KMS-11 (cell line): ENCODE results near the gene MAIP1.

Source experiments
- H2AFZ ChIP-seq: fragments of 200-600 bp; sonication (generic); 2 replicates; pipeline ENCODE4 v1.6.1; 2016; ENCODE audit warnings: antibody characterized with exemption, mixed run types, low read depth
- H3K27ac ChIP-seq: fragments of 200-600 bp; sonication (generic); 2 replicates; pipeline ENCODE4 v1.6.1; 2016; ENCODE audit warnings: mild to moderate bottlenecking, mixed run types
- H3K27me3 ChIP-seq: fragments of 200-600 bp; sonication (generic); 2 replicates; pipeline ENCODE4 v1.6.1; 2017; ENCODE audit warnings: mild to moderate bottlenecking, low read depth, mixed run types, moderate library complexity; ENCODE audit not compliant: insufficient read depth
- H3K36me3 ChIP-seq: fragments of 200-600 bp; sonication (generic); 2 replicates; pipeline ENCODE4 v1.6.1; 2017; ENCODE audit warnings: mild to moderate bottlenecking, mixed run types; ENCODE audit not compliant: insufficient read depth
- H3K4me1 ChIP-seq: fragments of 200-600 bp; sonication (generic); 2 replicates; pipeline ENCODE4 v1.6.1; 2016; ENCODE audit warnings: mild to moderate bottlenecking, low read depth, mixed run types; ENCODE audit not compliant: poor library complexity, severe bottlenecking
- H3K4me2 ChIP-seq: fragments of 200-600 bp; sonication (generic); 2 replicates; pipeline ENCODE4 v1.7.0; 2016; ENCODE audit warnings: mild to moderate bottlenecking, mixed run types
- H3K4me3 ChIP-seq: fragments of 200-600 bp; sonication (generic); IDR thresholded peaks from 2 replicates; pipeline ENCODE4 v1.6.1; 2017; ENCODE audit warnings: low read depth, low read length, mixed read lengths; ENCODE audit not compliant: insufficient read depth
- H3K79me2 ChIP-seq: fragments of 200-600 bp; sonication (generic); 2 replicates; pipeline ENCODE4 v1.6.1; 2016; ENCODE audit warnings: low read depth, mixed run types; ENCODE audit not compliant: insufficient read depth
- H3K9ac ChIP-seq: fragments of 200-600 bp; sonication (generic); 2 replicates; pipeline ENCODE4 v1.6.1; 2016; ENCODE audit warnings: mild to moderate bottlenecking, mixed run types
- H4K20me1 ChIP-seq: fragments of 200-600 bp; sonication (generic); 2 replicates; pipeline ENCODE4 v1.6.1; 2016; ENCODE audit warnings: mild to moderate bottlenecking, mixed run types; ENCODE audit not compliant: insufficient read depth
- CTCF ChIP-seq: fragments of 200-600 bp; sonication (generic); conservative IDR thresholded peaks from 2 replicates; pipeline ENCODE4 v1.6.1; 2017; ENCODE audit warnings: low read depth, mild to moderate bottlenecking, antibody characterized with exemption, low read length, moderate library complexity, mixed read lengths

The MAIP1 gene

DNA sequence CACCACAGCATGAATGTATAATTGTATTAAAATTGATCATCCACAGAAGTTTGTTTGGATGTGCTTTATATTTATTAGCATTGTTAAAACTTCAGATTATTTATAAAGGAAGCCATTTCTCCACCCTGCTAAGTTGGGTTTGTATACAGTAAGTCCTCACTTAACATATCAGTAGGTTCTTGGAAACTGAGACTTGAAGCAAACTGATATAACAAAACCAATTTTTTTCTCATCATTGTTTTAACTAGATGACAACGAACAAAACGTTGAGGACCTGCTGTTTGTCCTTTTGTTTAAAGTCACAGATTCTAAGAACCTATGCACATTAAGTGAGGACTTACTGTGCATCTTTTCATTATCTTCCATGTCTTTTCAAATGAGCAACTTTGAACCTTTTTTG, 27.2 kb upstream of the MAIP1 start:
- no peak overlapping the region for H3K27ac ChIP-seq

GRCh38 chr2:199928626-199929025, 26.8 kb upstream of the MAIP1 start:
- Histone ChIP-seq H3K36me3 (no peaks in the 10 kb centered on the region), H3K79me2 (peaks cover 6% of the 10 kb centered on the region; the same call in 1 of the 2 replicates), H3K27me3 (no peaks in the 10 kb centered on the region), H3K27ac (no peak overlapping the region), H4K20me1 (peaks cover 4% of the 10 kb centered on the region; the same call in 1 of the 2 replicates), H3K4me3 (no peak overlapping the region), H3K4me2 (no peak overlapping the region), H2AFZ (no peak overlapping the region), H3K4me1 (no peaks in the 10 kb centered on the region), H3K9ac (no peak overlapping the region)
- no peak for TF ChIP-seq CTCF

More for the DNA sequence above, 27.2 kb upstream of the MAIP1 start:
- Histone ChIP-seq H3K4me1 (no peaks in the 10 kb centered on the region), H3K4me2 (no peak overlapping the region), H3K27me3 (no peaks in the 10 kb centered on the region), H4K20me1 (peaks cover 4% of the 10 kb centered on the region; the same call in 1 of the 2 replicates), H2AFZ (no peak overlapping the region), H3K79me2 (peaks cover 10% of the 10 kb centered on the region; the same call in 1 of the 2 replicates), H3K36me3 (no peaks in the 10 kb centered on the region), H3K9ac (no peak overlapping the region), H3K4me3 (no peak overlapping the region)
- no peak for TF ChIP-seq CTCF

DNA sequence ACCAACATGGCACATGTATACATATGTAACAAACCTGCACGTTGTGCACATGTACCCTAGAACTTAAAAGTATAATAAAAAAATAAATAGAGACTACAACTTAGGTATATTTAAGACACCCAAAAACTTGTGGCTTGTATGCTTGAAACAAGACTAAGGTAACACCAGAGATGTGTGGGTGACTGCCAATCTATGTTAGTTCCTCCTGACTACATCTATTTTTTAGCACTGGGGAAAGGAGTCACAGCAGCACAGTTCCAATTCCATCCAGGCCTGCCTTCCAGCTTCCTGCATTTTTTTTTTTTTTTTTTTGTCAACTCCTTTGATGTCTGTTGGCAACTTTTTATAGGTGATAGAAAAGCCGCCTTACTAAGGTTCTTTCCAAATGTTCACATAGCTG, 26.1 kb upstream of the MAIP1 start:
- H3K4me1 ChIP-seq = no peaks in the 10 kb centered on the region
- H2AFZ ChIP-seq = no peak overlapping the region
- no peak overlapping the region for H3K27ac ChIP-seq
- H3K27me3 ChIP-seq = no peaks in the 10 kb centered on the region
- H3K36me3 ChIP-seq = no peaks in the 10 kb centered on the region
- no peak overlapping the region for H3K4me2 ChIP-seq
- H3K4me3 ChIP-seq = no peak overlapping the region
- peaks cover 4% of the 10 kb centered on the region; the same call in 1 of the 2 replicates for H4K20me1 ChIP-seq
- no peaks in the 10 kb centered on the region; the same call in 1 of the 2 replicates for H3K79me2 ChIP-seq
- TF ChIP-seq CTCF = no peak
- no peak overlapping the region for H3K9ac ChIP-seq

DNA sequence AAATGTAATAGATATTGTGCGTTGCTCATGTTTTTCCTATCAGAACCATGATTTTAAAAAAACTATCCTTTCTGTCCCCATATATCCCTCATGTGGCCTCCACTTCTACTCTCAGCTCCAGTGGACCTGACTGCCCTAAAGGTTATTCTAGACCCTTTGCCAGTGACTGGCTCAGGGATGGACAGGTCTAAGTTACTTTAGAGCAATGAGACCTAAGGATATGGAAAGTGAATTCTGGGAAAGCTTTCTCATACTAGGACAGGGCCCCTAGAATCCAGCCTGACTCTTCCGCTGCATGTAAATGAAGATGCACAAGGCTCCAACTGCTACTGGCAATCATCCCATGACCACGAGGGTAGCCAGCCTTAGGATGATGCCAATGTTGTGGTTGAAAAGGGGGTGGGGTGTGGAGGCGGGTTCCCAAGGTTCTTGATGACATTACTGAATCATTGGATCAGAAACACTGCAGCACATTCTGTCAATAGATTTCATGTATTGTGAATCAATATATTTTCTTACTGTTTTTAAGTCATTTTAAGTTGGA, 23.0 kb upstream of the MAIP1 start:
- Histone ChIP-seq H4K20me1 (no peaks in the 10 kb centered on the region), H2AFZ (no peak overlapping the region), H3K4me2 (no peak overlapping the region), H3K79me2 (no peaks in the 10 kb centered on the region), H3K27me3 (no peaks in the 10 kb centered on the region), H3K4me1 (no peaks in the 10 kb centered on the region), H3K27ac (no peak overlapping the region), H3K36me3 (no peaks in the 10 kb centered on the region), H3K4me3 (no peak overlapping the region), H3K9ac (no peak overlapping the region)
- no peak for TF ChIP-seq CTCF
